Measurements from ENCODE around the gene SYT8.
"Not testable (repeated sequence)": the region's sequence is repeated elsewhere in the genome, so short reads cannot be mapped to it uniquely, and the experiment has no call there.

Gene SYT8, protein sequence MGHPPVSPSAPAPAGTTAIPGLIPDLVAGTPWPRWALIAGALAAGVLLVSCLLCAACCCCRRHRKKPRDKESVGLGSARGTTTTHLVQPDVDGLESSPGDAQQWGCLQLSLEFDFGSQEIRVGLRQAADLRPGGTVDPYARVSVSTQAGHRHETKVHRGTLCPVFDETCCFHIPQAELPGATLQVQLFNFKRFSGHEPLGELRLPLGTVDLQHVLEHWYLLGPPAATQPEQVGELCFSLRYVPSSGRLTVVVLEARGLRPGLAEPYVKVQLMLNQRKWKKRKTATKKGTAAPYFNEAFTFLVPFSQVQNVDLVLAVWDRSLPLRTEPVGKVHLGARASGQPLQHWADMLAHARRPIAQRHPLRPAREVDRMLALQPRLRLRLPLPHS

DNA sequence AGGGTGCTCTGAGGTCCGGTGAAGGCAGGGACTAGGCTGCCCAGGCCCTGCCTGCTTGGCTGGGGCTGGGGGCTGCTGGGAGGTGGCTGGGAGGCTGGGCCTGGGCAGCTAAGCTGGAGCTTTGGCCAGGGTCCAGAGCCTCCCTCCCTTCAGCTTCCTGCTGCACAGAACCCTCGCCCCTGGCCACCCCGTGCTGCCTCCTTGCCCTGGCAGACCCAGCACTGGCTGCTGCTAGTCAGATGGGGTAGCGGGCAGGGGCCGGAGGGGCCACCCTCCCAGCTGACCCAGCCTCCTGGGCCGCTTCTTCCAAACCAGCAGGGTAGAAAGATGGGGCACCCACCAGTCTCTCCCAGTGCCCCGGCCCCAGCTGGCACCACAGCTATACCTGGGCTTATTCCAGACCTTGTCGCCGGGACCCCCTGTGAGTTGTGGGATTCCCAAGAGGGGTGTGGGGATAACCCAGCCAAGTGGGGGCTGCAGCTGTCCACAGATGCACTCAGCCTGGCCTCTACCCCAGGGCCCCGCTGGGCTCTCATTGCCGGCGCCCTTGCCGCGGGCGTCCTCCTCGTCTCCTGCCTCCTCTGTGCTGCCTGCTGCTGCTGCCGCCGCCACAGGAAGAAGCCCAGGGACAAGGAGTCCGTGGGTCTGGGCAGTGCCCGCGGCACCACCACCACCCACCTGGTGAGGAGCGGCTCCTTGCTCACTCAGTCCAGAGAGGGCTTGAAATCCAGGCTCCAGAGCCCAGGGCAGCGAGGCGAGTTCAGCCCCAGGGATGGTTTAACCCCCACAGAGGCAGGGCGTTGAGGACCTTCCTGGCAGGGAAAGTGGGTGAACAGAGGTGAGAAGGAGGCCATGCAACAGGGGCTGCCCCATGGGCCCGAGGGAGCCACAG is at the start of gene SYT8:
Gene SYT8 (plus strand): TSS at position 212 of the 892 bp plus-strand sequence. CDS start 116 bp downstream, at position 328.
- no peak for DNase-seq

DNA sequence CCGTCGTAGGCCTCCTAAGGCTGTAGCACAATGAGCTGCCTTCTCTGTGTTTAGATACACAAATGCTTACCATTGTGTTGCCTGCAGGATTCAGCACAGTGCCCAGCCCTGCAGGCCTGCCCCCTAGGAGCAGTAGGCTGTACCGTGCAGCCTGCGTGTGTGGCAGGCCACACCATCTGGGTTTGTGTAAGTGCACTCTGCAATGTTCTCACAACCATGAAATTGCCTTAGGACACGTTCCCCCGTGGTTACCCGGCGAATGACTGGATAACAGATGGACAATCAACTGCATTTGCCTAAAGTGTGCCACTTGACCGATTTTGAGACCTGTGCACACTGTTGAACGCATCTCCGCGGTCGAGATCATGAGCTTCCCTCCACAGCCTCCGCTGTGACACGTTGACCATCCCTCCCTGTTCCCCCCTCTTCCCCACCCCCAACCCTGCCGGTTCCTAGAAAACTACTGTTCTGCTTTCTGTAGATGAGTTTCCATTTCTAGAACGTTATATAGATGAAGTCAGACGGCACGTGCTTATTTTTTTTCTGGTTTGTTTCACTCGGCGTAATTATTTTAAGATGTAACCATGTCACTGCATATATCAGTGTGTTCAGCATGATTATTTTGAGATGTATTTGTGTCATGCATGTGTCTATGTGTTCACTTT is 48.9 kb upstream of the SYT8 start:
- DNase-seq = no peak

DNA sequence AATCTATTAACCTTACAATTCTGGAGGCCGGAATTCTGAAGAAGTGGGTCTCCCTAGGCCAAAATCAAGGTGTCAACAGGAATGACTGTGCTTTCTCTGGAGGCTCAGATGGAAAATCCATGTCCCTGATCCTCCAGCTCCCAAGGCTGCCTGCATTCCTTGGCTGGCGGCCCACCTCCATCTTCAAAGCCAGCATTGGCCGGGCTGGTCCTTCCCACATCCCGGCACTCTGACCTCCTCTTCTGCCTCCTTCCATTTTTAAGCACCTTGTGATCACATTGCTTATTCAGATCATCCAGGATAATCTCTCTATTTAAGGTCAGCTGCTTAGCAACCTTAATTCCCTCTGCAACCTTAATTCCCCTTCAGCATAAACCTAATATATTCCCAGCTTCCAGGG is 48.3 kb upstream of the SYT8 start:
- no peak for DNase-seq

DNA sequence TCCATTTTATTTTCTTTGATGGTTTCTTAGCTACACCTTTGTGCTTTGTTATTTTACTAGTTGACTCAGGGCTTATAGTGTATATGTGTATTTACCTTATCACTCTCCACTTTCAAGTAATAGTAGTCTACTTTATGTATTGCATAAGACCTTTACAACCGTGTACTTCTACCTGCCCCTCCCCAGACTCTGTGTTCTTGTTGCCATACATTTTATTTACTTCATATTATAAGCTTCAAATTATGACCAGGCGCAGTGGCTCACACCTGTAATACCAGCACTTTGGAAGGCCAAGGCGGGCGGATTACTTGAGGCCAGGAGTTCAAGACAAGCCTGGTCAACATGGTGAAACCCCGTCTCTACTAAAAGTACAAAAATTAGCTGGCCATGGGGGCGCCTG is 42.9 kb upstream of the SYT8 start:
- no peak for DNase-seq

DNA sequence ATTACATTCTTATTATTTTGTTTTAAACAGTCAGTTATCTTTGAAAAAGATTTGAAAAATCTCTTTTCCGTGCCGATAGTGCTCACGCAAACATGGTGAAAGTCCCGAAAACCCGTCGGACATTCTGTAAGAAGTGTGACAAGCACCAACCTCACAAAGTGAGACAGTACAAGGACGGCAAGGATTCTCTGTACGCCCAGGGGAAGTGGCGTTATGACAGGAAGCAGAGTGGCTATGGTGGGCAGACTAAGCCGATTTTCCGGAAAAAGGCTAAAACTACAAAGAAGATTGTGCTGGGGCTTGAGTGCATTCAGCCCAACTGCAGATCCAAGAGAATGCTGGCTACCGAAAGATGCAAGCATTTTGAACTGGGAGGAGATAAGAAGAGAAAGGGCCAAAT is 42.3 kb upstream of the SYT8 start:
- DNase-seq = no peak

DNA sequence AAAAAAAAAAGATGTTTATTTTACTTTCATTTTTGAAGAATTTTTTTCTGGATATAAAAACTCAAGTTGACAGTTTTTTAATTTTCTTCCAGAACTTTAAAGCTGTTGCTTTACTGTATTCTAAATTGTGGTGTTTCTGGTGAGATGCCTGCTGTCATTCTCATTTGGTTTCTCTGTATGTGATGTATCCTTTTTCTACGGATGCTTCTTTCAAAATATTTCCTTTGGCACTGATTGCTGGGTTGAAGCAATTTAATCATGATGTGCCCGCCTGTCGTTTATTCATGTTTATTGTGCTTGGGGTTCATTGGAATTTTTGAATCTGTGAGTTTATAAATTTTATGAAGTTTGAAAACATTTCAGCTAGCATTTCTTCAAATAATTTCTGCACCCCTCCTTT is 41.7 kb upstream of the SYT8 start:
- no peak for DNase-seq

DNA sequence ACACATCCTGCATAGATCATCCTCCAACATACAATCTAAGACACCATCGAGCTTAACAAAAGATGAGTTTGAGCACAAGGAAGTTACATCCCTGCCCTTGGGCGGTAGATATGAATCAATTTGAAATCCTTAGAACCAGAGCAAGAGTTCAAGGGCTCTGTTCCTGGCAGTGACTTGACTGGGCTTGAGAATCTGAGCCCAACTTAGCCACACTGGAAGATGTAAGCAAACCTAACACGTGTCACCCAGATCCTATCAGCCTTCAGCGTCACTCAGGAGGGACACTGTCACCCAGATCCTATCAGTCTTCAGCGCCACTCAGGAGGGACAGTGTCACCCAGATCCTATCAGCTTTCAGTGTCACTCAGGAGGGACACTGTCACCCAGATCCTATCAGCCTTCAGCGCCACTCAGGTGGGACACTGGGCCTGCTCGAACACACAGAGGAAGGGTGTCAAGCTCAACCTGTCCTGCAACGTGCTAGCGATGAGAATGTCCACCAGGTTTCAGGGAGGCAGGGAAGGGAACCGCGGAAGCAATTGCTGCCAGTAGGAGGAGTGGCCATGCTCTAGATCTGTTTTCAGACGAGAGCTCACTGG is 38.3 kb upstream of the SYT8 start:
- no peak for DNase-seq

DNA sequence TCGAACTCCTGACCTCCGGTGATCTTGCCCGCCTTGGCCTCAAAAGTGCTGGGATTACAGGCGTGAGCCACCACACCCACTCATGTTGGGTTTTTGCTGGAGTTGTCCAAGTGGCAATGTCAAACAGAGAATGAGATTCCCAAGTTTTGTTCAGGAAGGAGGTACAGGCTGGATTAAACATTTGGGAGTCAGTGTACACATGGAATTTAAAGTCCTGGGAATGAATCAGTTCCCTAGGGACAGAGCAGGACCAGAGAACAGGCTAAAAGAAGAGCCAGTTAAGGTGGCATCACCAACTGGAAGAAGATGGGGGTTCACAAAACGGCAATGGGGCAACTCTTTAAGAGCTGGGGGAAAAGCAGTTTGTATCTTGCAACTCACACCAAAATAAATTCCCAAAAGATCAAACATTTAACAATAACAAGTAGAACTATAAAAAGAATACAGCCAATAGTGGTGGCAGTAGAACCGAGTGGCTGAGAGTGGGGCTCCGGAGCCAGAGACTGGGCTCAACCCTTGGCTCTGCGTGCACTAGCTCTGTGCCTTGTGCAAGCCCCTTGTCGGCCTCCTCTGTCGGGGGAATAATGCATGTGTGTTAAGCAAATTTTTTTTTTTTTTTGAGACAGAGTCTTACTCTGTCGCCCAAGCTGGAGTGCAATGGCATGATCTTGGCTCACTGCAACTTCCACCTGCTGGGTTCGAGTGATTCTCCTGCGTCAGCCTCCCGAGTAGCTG is 37.2 kb upstream of the SYT8 start:
- DNase-seq = no peak

DNA sequence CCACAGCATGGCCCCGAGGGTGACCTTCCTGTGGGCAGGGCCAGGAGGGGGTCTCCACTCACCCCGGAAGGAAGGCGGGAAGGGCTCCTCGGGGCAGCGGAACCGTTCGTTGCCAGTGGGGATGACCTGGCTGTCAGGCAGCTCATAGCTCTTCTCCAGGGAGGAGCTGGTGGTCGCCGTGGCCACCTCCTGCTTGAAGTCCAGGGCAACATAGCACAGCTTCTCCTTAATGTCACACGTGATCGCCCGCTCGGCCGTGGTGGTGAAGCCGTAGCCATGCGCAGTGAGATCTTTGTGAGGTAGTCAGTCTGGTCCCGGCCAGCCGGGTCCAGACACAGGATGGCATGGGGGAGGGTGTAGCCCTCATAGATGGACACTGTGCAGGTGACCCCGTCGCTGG is 31.5 kb upstream of the SYT8 start:
- no peak for DNase-seq

DNA sequence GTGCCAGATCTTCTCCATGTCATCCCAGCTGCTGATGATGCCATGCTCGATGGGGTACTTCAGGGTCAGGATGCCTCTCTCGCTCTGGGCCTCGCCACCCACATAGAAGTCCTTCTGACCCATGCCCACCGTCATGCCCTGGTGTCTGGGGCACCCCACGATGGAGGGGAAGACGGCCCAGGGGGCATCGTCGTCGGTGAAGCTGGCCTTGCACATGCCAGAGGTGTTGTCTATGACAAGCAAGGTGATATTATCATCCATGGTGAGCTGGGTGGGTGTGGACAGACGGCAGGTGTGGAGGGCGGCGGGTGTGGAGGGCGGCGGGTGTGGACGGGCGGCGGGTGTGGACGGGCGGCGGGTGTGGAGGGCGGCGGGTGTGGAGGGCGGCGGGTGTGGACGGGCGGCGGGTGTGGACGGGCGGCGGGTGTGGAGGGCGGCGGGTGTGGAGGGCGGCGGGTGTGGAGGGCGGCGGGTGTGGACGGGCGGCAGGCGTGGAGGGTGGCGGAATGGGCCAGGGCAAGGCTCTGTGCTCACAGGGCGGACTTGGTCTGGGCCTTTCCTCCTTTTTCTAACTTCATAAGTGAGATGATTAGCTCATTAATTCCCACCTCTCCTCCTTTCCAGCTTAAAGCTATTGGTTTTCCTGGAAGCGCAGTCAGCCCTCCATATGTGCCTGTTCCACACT is 30.8 kb upstream of the SYT8 start:
- DNase-seq = not testable (repeated sequence)

DNA sequence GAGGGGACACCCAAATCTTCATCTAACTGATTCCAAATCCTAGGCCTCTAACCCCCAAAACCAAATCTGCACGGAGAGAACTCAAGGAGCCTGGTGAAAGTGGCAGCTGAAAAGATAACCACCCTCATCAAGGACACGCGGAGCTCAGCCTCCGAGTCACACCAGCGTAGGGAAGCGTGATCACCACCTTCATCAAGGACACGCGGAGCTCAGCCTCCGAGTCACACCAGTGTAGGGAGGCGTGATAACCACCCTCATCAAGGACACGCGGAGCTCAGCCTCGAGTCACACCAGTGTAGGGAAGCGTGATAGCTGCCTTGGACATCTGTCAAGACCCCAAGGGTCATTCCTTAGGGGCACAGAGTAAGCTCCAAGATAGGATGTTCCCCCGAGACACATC is 29.3 kb upstream of the SYT8 start:
- no peak for DNase-seq

DNA sequence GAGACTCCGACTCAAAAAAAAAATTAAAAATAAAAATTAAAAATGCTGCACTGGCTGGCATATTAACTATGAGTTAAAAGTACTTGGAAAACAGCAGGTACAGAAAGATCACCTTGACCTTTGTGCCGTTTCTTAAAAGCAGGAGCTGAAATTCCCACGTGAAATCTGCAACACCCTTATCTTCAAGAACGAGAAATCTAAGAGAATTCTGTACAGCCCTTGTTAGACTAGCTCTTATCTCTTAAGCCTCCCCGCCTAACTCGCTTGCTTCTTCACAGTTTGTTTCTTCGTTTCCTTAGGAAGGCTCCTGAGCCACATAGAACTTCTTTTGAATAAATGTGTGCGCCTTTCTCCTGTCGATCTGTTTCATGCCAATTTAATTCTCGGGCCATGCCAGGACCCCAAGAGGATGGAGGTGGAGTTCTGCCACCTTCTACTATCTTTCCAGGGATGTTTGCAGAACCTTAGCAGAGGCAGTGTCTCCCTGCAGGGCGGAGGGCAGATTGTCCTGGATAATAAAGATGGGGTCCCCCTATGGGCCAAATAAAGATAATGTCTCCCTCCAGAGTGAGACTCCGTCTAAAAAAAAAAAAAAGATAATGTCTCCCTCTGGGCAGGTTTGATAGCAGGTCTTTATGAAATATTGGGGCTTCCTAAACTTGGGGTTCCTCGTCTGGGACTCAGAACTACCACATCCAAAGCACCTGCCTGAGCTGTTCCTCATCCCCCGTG is 27.4 kb upstream of the SYT8 start:
- DNase-seq = peak in 1 of 2 donors; percentile 43

DNA sequence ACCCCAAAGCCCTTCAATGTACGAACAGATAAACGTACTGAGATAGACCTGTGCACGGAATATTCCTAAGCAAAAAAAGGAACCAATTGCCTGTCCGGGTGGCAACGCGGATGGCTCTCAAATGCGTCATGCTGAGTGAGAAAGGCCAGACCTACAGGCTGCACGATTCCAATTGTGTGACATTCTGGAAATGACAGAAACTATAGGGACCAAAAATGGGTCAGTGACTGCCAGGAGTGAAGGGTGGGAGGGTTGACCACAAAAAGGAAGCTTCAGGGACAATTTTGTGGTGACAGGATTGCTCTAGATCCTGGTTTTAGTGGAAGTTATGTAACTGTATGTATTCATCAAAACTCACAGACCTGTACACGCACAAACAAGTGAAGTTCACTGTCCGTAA is 24.0 kb upstream of the SYT8 start:
- no peak for DNase-seq

DNA sequence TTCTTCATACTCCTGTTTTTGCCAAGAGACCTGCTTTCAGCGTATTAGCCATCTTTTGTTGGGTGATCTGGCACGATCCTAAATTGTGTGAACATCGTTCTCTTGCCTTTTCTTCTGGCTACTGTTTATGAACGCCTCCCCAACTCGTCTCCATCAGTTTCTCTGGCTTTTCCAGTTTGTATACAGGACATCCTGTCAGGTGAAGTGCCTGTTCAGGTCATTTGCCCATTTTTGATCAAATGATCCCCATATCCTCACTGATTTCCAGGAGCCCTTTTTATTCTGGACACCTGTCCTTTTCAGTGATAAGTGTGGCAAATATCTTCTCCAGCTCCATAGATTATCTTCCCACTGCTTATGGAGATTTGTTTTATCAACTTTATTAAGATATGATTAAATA is 22.5 kb upstream of the SYT8 start:
- no peak for DNase-seq

DNA sequence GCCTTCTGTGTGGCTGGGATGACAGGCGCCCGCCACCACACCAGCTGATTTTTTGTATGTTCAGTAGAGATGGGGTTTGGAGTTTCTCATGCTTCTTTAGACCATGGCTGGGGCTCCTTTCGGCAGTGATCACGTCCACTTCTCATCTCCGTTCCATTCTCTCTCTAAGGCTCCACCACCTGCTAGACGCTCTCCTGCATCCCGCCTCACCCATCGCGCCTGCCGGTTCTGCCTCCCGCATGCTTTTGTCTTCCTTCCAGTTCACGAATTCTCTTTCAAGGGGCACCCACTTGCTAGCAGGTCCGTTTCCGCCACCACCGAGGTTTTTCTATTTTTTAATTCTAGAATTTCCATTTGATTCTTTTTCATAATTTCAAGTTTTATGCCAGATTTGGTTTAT is 22.0 kb upstream of the SYT8 start:
- no peak for DNase-seq

DNA sequence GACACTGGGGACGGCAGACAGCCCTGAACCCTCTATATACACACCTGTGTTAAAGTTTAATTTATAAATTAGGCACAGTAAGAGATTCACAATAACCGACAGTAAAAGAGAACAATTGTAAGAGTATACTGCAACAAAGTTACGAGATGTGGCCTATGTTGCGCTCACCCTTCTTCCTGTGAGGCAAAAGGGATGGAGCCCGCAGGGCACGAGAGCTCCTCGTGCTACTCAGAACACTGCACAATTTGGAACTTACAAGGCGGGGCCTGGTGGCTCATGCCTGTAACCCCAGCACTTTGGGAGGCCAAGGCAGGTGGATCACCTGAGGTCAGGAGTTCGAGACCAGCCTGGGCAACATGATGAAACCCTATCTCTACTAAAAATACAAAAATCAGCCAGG is 21.4 kb upstream of the SYT8 start:
- not testable (repeated sequence) for DNase-seq

DNA sequence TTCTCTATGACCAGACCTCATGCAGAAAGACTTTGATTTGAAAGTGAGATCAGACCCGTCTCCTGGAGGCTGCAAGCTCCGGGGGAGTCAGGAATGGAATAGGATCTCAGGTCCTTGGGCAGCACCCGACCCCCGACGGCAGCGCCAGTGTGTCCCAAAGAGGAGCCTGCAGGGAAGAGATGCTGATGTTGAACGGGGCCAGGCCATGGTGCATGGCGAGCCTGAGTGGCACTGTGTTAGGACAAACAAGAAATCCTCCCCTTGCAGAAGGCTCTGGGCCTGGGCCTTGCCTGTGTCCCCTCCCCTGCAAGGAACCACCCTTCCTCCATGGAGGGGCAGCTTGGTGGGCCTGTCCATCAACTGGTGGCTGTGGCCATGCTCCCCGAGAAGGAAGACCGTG is 20.1 kb upstream of the SYT8 start:
- DNase-seq = no peak

DNA sequence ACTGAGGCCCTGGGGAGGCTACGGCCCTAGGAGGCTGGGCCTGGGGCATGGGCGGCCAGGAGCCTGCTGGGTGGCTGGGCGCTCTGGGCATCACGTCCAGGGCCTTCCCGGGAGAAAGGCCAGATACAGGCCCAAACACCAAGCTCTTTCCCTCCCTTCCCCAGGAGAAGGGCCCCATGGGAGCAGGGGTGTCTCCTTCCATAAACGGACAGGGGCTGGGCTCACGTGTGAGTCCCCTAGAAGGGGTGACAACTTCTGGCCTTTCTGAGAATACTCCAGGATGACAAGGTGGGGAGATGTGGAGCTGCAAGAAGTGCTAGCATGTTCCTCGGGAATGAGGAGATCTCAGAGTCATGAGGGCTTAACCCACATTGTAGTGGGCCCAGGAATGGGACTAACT is 19.5 kb upstream of the SYT8 start:
- DNase-seq = no peak

DNA sequence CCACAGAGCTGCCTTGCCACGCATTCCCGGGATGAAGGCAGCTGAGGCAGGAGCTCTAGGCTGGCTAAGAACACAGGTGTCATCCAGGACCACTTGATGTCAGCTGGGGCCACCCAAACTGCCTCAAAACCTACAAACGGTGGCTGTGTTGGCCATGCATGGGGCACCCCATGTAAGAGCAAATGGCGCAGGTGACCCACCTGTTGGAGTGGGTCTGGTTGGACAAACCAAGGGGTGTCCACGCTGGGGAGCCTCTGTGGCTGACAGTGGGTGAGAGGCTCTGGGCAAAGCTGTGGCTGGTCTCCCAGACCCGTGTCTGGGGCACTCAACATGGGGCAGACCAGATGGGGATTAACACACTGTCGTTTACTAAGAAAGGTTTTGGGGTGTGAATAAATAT is 19.0 kb upstream of the SYT8 start:
- no peak for DNase-seq

DNA sequence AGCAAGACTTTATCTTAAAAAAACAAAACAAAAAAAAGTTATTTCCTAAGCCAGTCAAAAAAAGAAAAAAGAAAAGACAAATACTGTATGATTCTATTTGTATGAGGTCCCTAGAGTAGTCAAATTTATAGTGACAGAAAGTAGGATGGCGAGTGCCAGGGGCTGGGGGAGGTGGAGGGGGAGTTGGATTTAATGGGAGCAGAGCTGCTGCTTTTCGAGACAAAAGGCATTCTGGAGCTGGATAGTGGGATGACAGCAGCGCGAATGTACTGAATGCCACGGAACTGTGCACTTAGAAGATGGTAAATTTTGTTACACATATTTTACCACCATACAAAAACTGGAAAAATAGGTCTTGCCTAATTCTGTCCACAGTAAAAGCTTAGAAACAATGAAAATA is 17.8 kb upstream of the SYT8 start:
- no peak for DNase-seq

DNA sequence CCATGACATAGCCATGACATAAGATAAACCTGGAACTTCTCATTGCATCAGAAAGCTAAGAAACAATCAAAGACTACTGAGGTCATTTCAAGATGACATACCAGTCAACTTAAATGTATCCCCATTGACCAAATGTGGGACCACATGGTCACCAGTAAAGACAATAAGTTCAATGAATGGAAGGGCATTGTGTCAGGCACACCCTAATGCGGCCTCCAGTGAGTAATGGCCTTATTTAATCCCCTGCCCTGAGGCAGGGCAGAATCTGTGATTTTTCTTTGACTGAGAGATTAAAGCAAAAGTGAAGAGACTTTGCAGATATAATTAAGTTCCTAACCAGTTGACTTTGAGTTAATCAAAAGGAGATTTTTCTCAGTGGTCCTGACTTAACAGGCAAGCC is 17.3 kb upstream of the SYT8 start:
- no peak for DNase-seq

All from bone marrow (tissue), 2 donors.